ENCODE measurements around the gene DNAJC8. TPM values are rescaled to one million over a fixed set of nuclear protein-coding genes. Genes with fewer than 3 reads are reported as not detected.

DNAJC8 gene
- total and polyA plus RNA-seq, 10 of the 15 experiments (the other 5 are each of a cell fraction or from before 2014, with no cell fraction given), result 91.2 to 296 (median 152) TPM

DNA sequence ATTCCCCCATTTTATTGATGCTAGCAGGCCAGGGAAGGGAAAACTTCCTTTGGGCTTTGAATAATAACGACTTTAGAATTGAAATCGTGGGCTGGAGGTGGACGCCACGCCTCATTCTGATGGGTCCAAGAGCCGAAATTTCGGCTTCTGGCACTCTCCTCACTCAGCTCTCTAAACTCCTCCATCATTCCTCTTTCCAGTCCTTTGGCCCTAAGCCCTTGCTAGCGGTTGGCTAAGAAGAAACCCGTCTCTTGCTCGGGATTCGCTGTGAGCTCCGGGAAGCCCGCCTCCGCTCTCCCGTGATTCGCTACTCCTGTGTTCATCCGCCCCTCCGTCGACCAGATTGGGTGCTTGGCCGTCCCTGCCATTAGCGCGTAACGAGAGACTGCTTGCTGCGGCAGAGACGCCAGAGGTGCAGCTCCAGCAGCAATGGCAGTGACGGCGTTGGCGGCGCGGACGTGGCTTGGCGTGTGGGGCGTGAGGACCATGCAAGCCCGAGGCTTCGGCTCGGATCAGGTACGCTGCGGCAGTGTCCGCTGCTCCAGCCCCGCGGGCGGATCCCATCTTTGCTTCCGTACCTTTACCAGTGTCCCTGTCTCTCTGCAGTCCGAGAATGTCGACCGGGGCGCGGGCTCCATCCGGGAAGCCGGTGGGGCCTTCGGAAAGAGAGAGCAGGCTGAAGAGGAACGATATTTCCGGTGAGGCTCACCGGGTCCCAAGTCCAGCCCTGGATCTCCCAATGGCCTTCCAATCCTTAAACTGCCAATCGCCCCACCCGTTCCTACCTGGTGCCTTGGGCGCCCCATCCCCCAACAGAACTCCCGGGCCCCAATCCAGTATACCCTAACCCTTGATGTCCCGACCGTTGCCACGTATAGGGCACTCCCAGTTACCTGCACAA lies 3.2 kb upstream of the DNAJC8 start, which contains the start of gene ATP5IF1 (continued):
- TF ChIP-seq, protein P1, sequence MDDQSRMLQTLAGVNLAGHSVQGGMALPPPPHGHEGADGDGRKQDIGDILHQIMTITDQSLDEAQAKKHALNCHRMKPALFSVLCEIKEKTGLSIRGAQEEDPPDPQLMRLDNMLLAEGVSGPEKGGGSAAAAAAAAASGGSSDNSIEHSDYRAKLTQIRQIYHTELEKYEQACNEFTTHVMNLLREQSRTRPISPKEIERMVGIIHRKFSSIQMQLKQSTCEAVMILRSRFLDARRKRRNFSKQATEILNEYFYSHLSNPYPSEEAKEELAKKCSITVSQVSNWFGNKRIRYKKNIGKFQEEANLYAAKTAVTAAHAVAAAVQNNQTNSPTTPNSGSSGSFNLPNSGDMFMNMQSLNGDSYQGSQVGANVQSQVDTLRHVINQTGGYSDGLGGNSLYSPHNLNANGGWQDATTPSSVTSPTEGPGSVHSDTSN (IDR thresholded peaks at IDR 0.05; ENCODE audit: insufficient replicate concordance, low read depth, low read length), result peak; percentile 74
- no peak for TF ChIP-seq JUNB (IDR thresholded peaks at IDR 0.05)
- TF ChIP-seq, protein P2, sequence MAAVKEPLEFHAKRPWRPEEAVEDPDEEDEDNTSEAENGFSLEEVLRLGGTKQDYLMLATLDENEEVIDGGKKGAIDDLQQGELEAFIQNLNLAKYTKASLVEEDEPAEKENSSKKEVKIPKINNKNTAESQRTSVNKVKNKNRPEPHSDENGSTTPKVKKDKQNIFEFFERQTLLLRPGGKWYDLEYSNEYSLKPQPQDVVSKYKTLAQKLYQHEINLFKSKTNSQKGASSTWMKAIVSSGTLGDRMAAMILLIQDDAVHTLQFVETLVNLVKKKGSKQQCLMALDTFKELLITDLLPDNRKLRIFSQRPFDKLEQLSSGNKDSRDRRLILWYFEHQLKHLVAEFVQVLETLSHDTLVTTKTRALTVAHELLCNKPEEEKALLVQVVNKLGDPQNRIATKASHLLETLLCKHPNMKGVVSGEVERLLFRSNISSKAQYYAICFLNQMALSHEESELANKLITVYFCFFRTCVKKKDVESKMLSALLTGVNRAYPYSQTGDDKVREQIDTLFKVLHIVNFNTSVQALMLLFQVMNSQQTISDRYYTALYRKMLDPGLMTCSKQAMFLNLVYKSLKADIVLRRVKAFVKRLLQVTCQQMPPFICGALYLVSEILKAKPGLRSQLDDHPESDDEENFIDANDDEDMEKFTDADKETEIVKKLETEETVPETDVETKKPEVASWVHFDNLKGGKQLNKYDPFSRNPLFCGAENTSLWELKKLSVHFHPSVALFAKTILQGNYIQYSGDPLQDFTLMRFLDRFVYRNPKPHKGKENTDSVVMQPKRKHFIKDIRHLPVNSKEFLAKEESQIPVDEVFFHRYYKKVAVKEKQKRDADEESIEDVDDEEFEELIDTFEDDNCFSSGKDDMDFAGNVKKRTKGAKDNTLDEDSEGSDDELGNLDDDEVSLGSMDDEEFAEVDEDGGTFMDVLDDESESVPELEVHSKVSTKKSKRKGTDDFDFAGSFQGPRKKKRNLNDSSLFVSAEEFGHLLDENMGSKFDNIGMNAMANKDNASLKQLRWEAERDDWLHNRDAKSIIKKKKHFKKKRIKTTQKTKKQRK (IDR thresholded peaks at IDR 0.05; ENCODE audit: low read depth, low read length), result peak; percentile 82
- TF ChIP-seq, protein P3, sequence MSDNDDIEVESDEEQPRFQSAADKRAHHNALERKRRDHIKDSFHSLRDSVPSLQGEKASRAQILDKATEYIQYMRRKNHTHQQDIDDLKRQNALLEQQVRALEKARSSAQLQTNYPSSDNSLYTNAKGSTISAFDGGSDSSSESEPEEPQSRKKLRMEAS (IDR thresholded peaks at IDR 0.05; ENCODE audit: low read depth, low read length), result peak; percentile 63; the same call in 1 of the 2 replicates
- TF ChIP-seq, protein P4, sequence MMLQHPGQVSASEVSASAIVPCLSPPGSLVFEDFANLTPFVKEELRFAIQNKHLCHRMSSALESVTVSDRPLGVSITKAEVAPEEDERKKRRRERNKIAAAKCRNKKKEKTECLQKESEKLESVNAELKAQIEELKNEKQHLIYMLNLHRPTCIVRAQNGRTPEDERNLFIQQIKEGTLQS (IDR thresholded peaks at IDR 0.05; ENCODE audit: borderline replicate concordance, extremely low read depth, low read depth, low read length), result no peak
- no peak for TF ChIP-seq SIX5 (IDR thresholded peaks at IDR 0.05; ENCODE audit: low read depth, low read length, severe bottlenecking)
- peak; percentile 80 for TF ChIP-seq CREB1 (IDR thresholded peaks at IDR 0.05; ENCODE audit: low read depth)
- TF ChIP-seq, protein P5, sequence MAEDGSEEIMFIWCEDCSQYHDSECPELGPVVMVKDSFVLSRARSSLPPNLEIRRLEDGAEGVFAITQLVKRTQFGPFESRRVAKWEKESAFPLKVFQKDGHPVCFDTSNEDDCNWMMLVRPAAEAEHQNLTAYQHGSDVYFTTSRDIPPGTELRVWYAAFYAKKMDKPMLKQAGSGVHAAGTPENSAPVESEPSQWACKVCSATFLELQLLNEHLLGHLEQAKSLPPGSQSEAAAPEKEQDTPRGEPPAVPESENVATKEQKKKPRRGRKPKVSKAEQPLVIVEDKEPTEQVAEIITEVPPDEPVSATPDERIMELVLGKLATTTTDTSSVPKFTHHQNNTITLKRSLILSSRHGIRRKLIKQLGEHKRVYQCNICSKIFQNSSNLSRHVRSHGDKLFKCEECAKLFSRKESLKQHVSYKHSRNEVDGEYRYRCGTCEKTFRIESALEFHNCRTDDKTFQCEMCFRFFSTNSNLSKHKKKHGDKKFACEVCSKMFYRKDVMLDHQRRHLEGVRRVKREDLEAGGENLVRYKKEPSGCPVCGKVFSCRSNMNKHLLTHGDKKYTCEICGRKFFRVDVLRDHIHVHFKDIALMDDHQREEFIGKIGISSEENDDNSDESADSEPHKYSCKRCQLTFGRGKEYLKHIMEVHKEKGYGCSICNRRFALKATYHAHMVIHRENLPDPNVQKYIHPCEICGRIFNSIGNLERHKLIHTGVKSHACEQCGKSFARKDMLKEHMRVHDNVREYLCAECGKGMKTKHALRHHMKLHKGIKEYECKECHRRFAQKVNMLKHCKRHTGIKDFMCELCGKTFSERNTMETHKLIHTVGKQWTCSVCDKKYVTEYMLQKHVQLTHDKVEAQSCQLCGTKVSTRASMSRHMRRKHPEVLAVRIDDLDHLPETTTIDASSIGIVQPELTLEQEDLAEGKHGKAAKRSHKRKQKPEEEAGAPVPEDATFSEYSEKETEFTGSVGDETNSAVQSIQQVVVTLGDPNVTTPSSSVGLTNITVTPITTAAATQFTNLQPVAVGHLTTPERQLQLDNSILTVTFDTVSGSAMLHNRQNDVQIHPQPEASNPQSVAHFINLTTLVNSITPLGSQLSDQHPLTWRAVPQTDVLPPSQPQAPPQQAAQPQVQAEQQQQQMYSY (CRISPR knock-in tag; IDR thresholded peaks at IDR 0.05), result no peak
- TF ChIP-seq SP1 (IDR thresholded peaks at IDR 0.05; ENCODE audit: low read depth, low read length), result peak; percentile 98
- TF ChIP-seq, protein P6, sequence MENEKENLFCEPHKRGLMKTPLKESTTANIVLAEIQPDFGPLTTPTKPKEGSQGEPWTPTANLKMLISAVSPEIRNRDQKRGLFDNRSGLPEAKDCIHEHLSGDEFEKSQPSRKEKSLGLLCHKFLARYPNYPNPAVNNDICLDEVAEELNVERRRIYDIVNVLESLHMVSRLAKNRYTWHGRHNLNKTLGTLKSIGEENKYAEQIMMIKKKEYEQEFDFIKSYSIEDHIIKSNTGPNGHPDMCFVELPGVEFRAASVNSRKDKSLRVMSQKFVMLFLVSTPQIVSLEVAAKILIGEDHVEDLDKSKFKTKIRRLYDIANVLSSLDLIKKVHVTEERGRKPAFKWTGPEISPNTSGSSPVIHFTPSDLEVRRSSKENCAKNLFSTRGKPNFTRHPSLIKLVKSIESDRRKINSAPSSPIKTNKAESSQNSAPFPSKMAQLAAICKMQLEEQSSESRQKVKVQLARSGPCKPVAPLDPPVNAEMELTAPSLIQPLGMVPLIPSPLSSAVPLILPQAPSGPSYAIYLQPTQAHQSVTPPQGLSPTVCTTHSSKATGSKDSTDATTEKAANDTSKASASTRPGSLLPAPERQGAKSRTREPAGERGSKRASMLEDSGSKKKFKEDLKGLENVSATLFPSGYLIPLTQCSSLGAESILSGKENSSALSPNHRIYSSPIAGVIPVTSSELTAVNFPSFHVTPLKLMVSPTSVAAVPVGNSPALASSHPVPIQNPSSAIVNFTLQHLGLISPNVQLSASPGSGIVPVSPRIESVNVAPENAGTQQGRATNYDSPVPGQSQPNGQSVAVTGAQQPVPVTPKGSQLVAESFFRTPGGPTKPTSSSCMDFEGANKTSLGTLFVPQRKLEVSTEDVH (IDR thresholded peaks at IDR 0.05; ENCODE audit: low read depth, partially characterized antibody), result no peak
- TF ChIP-seq HCFC1 (IDR thresholded peaks at IDR 0.05; ENCODE audit: low read length), result peak; percentile 25; the same call in 1 of the 2 replicates
- no peak for TF ChIP-seq EED (IDR thresholded peaks at IDR 0.05; ENCODE audit: low read depth)
- no peak for TF ChIP-seq NR2C1 (IDR thresholded peaks at IDR 0.05)
- TF ChIP-seq SMAD1 (IDR thresholded peaks at IDR 0.05; ENCODE audit: low read depth, partially characterized antibody), result peak; percentile 32

All from GM12878 (cell line).